Loucy (cell line): Measurements from ENCODE around the gene ATP13A1.

Experiments used
- CTCF ChIP-seq: fragments of 200-600 bp; sonication (generic); conservative IDR thresholded peaks from 2 replicates; pipeline ENCODE4 v1.5.1; 2014; ENCODE audit warnings: mild to moderate bottlenecking, antibody characterized with exemption, low read length
- EZH2phosphoT487 ChIP-seq: fragments of 200-600 bp; IDR thresholded peaks from 2 replicates; pipeline ENCODE4 v1.6.1; 2018; ENCODE audit warnings: antibody characterized with exemption, mild to moderate bottlenecking, moderate library complexity, borderline replicate concordance

GRCh38 chr19:19636573-19637185 lies 26.8 kb downstream of the ATP13A1 start:
- no peak for TF ChIP-seq CTCF
- TF ChIP-seq EZH2phosphoT487 = no peak
